Coronary artery (tissue), 2 donors: ENCODE data around the gene NKX2-3.

Source experiments
- DNase-seq: peaks from one replicate; pipeline ENCODE4 v3.0.0-alpha.2; 2017; ENCODE audit warnings: low spot score
- H3K27ac ChIP-seq, 2 donors: fragments of 200-600 bp; sonication (generic); one replicate each; pipeline ENCODE4 v1.5.1; 2016 to 2019
- H3K4me3 ChIP-seq: fragments of 200-600 bp; sonication (generic); 2 replicates; pipeline ENCODE4 v1.5.1; 2016; ENCODE audit warnings: mild to moderate bottlenecking, moderate library complexity
- CTCF ChIP-seq: fragments of 200-600 bp; sonication (generic); IDR thresholded peaks from one replicate; pipeline ENCODE4 v1.5.1; 2019; ENCODE audit warnings: antibody characterized with exemption

NKX2-3 gene

GRCh38 chr10:99583687-99584086 lies 50.9 kb downstream of the NKX2-3 start:
- Histone ChIP-seq H3K27ac (no peak overlapping the region), H3K4me3 (no peak overlapping the region)
- no peak for TF ChIP-seq CTCF
- no peak for DNase-seq
